OCI-LY1 (cell line): Measurements from ENCODE around the gene NDUFS8.

ENCODE experiments used
- CTCF ChIP-seq: fragments of 200-600 bp; sonication (generic), shearing (Covaris generic); IDR thresholded peaks from 2 replicates; pipeline ENCODE4 v1.5.1; 2017; ENCODE audit warnings: mild to moderate bottlenecking, antibody characterized with exemption, low read length, moderate library complexity, mixed read lengths
- EZH2 ChIP-seq: fragments of 200-600 bp; sonication (generic), shearing (Covaris generic); IDR thresholded peaks from 2 replicates; pipeline ENCODE4 v1.8.0; 2017; ENCODE audit warnings: borderline replicate concordance, mixed run types, mild to moderate bottlenecking, antibody characterized with exemption, low read length, moderate library complexity, mixed read lengths

GRCh38 chr11:68038226-68038717 is 7.8 kb downstream of the NDUFS8 start:
- TF ChIP-seq CTCF (no peak), EZH2 (no peak)
